ENCODE data around the gene COL6A1. TPM values are rescaled to one million over a fixed set of nuclear protein-coding genes. Genes with fewer than 3 reads are reported as not detected.

The COL6A1 gene
- total and polyA plus RNA-seq, 2 of the 13 experiments (the other 11 are each of a cell fraction or from before 2014, with no cell fraction given) = 3.1 to 4.8 TPM

DNA sequence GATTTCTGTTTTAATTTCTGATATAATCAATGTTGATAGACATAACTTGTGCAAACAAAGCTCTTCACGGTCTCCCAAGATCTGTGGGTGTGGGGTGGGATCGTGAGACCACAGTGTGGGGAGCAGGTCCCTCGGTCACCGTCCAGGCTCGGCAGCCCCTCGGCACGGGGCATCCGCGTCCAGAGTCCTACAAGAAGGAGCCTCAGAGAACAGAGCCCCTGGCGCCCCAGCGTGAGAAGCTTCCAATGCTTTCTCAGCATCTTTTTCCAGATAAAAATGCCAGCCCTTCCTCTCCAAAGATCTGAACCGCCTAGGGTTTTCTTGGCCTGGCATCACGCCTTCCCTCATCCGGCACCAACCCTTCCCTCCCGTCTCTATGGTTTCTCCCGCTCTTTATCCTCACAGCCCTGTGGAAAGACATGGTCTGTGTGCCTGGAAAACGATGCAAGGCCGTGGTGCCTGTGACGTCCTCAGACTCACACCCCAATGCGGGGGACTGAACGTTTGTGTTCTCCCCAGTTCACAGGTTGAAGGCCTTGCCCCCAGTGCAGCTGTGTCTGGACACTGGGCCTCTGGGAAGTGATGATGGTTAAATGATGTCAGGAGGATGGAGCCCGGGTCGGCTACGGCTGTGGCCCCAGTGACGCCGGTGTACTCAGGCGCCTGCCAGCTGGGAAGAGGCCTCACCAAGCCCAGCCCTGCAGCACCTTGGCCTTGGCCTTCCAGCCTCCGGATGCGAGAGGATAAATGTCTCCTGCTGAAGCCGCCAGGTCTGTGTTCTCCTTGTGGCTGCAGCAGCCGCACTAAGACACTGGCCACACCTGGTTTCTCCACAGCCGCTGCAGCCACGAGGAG is 70.5 kb downstream of the COL6A1 start (continued):
- TF ChIP-seq, protein P1, sequence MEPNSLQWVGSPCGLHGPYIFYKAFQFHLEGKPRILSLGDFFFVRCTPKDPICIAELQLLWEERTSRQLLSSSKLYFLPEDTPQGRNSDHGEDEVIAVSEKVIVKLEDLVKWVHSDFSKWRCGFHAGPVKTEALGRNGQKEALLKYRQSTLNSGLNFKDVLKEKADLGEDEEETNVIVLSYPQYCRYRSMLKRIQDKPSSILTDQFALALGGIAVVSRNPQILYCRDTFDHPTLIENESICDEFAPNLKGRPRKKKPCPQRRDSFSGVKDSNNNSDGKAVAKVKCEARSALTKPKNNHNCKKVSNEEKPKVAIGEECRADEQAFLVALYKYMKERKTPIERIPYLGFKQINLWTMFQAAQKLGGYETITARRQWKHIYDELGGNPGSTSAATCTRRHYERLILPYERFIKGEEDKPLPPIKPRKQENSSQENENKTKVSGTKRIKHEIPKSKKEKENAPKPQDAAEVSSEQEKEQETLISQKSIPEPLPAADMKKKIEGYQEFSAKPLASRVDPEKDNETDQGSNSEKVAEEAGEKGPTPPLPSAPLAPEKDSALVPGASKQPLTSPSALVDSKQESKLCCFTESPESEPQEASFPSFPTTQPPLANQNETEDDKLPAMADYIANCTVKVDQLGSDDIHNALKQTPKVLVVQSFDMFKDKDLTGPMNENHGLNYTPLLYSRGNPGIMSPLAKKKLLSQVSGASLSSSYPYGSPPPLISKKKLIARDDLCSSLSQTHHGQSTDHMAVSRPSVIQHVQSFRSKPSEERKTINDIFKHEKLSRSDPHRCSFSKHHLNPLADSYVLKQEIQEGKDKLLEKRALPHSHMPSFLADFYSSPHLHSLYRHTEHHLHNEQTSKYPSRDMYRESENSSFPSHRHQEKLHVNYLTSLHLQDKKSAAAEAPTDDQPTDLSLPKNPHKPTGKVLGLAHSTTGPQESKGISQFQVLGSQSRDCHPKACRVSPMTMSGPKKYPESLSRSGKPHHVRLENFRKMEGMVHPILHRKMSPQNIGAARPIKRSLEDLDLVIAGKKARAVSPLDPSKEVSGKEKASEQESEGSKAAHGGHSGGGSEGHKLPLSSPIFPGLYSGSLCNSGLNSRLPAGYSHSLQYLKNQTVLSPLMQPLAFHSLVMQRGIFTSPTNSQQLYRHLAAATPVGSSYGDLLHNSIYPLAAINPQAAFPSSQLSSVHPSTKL (CRISPR knock-in tag; IDR thresholded peaks at IDR 0.05) = no peak
- TF ChIP-seq ARNT (IDR thresholded peaks at IDR 0.05) = no peak

DNA sequence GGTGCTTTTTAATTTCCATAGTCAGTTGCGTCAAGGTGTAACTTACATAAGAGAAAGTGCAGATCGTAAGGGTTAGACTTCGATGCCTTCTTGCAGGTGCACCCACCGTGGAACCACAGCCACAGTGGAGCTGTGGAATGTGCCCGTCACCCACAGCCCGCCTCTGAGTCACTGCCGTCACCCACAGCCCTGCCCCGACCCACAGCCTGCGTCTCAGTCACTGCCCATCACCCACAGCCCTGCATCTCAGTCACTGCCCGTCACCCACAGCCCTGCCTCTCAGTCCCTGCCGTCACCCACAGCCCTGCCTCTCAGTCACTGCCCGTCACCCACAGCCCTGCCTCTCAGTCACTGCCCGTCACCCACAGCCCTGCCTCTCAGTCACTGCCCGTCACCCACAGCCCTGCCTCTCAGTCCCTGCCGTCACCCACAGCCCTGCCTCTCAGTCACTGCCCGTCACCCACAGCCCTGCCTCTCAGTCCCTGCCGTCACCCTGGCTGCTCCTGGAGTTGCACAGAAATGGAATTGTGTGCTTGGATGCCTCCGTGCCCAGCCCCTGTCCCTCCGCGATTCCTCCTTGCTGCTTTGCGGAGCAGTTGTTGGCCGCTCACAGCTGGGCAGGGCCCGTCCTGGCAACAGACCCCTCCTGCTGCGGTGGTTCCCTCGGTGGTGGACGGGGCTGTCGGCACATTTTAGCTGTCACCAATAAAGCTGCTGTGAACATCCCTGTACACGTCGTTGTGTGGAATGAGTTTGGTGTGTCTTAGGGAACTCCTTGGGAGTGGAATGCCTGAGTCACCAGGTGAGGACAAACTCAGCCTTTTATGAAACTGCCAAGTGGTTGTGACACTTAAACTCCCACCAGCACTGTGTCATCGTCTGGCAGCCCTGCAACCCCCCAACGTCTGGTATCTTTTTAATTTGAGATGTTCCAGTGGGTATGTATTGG is 71.4 kb downstream of the COL6A1 start:
- Histone ChIP-seq H3K79me2 (ENCODE audit: insufficient read depth, low read length) (no peaks in the 10 kb centered on the region), H3K27me3 (ENCODE audit: control insufficient read depth in 1 of 2, insufficient read depth in 2 of 2, low read length in 2 of 2) (peaks cover 5 to 13% of the 10 kb centered on the region in 2 experiments; a peak in 4 of 5 replicates), H3K4me3 (replicated peaks in 1 of 3; ENCODE audit: insufficient read depth in 1 of 3, low read depth in 2 of 3, low read length in 3 of 3) (no peak overlapping the region), H3K4me2 (ENCODE audit: low read depth, low read length) (no peak overlapping the region), H3K36me3 (replicated peaks in 1 of 2; ENCODE audit: control insufficient read depth in 1 of 2, insufficient read depth in 2 of 2, low read length in 2 of 2) (no peaks in the 10 kb centered on the region), H3K9ac (ENCODE audit: insufficient read depth, low read depth, low read length) (no peak overlapping the region), H3K9me3 (ENCODE audit: low read length) (no peaks in the 10 kb centered on the region), H2AFZ (ENCODE audit: low read length) (no peak overlapping the region), H3K27ac (ENCODE audit: extremely low read length, insufficient read depth, low read length) (no peak overlapping the region), H4K20me1 (ENCODE audit: insufficient read depth, low read length) (no peaks in the 10 kb centered on the region), H3K4me1 (ENCODE audit: insufficient read depth, low read length) (no peaks in the 10 kb centered on the region)
- intact Hi-C loops (cut with micrococcal nuclease; ENCODE audit: unreplicated experiment) (no loop called here), in situ Hi-C loops (cut with HindIII; ENCODE audit: extremely low pct_ligation_motif_present, low pct_unique_long_range_greater_than_20kb) (no loop called here)
- DNase-seq (ENCODE audit: low spot score) (no peak), FAIRE-seq (no peak), ATAC-seq (no peak)
- no TSS peak for BruUV-seq (replicated peaks)
- POLR2A ChIA-PET = no interaction called here
- CTCF ChIA-PET (ENCODE audit: low intra/inter-chr PET ratio, low total read pairs) = no interaction called here
- WGBS (ENCODE audit: low lambda C conversion rate) = 56% methylated on average over 28 of the region's 31 CpGs
- TF ChIP-seq, protein P2, sequence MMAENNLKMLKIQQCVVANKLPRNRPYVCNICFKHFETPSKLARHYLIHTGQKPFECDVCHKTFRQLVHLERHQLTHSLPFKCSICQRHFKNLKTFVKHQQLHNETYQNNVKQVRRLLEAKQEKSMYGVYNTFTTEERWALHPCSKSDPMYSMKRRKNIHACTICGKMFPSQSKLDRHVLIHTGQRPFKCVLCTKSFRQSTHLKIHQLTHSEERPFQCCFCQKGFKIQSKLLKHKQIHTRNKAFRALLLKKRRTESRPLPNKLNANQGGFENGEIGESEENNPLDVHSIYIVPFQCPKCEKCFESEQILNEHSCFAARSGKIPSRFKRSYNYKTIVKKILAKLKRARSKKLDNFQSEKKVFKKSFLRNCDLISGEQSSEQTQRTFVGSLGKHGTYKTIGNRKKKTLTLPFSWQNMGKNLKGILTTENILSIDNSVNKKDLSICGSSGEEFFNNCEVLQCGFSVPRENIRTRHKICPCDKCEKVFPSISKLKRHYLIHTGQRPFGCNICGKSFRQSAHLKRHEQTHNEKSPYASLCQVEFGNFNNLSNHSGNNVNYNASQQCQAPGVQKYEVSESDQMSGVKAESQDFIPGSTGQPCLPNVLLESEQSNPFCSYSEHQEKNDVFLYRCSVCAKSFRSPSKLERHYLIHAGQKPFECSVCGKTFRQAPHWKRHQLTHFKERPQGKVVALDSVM (CRISPR knock-in tag; IDR thresholded peaks at IDR 0.05) = no peak
- TF ChIP-seq TBX3 (IDR thresholded peaks at IDR 0.05; ENCODE audit: borderline replicate concordance) (no peak), CBX1 (IDR thresholded peaks at IDR 0.05; ENCODE audit: low read depth) (no peak), ZNF180 (CRISPR knock-in tag; IDR thresholded peaks at IDR 0.05; ENCODE audit: borderline replicate concordance, low read depth) (no peak), CHD2 (IDR thresholded peaks at IDR 0.05; ENCODE audit: low read depth, low read length) (no peak), PRMT3 (CRISPR knock-in tag; IDR thresholded peaks at IDR 0.05; ENCODE audit: borderline replicate concordance, low read depth) (no peak), ZNF263 (CRISPR knock-in tag; IDR thresholded peaks at IDR 0.05) (no peak), MAFF (IDR thresholded peaks at IDR 0.05; ENCODE audit: low read depth, low read length) (no peak), AGO1 (IDR thresholded peaks at IDR 0.05; ENCODE audit: low read depth, low read length, poor library complexity, severe bottlenecking) (no peak), ISX (CRISPR knock-in tag; conservative IDR thresholded peaks at IDR 0.05) (no peak)
- TF ChIP-seq, protein P3, sequence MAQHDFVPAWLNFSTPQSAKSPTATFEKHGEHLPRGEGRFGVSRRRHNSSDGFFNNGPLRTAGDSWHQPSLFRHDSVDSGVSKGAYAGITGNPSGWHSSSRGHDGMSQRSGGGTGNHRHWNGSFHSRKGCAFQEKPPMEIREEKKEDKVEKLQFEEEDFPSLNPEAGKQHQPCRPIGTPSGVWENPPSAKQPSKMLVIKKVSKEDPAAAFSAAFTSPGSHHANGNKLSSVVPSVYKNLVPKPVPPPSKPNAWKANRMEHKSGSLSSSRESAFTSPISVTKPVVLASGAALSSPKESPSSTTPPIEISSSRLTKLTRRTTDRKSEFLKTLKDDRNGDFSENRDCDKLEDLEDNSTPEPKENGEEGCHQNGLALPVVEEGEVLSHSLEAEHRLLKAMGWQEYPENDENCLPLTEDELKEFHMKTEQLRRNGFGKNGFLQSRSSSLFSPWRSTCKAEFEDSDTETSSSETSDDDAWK (CRISPR knock-in tag; IDR thresholded peaks at IDR 0.05) = no peak

Measured in HepG2 (cell line).